ENCODE data around the gene SLC15A3. TPM values are rescaled to one million over a fixed set of nuclear protein-coding genes. Genes with fewer than 3 reads are reported as not detected.

SLC15A3 gene
- total RNA-seq, 1 donor from 2014 or later, result 66.3 TPM

GRCh38 chr11:60993615-60994014, 41.6 kb upstream of the SLC15A3 start:
- TF ChIP-seq, protein P1, sequence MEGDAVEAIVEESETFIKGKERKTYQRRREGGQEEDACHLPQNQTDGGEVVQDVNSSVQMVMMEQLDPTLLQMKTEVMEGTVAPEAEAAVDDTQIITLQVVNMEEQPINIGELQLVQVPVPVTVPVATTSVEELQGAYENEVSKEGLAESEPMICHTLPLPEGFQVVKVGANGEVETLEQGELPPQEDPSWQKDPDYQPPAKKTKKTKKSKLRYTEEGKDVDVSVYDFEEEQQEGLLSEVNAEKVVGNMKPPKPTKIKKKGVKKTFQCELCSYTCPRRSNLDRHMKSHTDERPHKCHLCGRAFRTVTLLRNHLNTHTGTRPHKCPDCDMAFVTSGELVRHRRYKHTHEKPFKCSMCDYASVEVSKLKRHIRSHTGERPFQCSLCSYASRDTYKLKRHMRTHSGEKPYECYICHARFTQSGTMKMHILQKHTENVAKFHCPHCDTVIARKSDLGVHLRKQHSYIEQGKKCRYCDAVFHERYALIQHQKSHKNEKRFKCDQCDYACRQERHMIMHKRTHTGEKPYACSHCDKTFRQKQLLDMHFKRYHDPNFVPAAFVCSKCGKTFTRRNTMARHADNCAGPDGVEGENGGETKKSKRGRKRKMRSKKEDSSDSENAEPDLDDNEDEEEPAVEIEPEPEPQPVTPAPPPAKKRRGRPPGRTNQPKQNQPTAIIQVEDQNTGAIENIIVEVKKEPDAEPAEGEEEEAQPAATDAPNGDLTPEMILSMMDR (IDR thresholded peaks at IDR 0.05; ENCODE audit: insufficient read depth, low read depth, low read length), result no peak
- TF ChIP-seq EZH2 (IDR thresholded peaks at IDR 0.05; ENCODE audit: insufficient read depth, low read length), result no peak
- peaks cover 6% of the 10 kb centered on the region for H3K4me1 Mint-ChIP-seq (ENCODE audit: low read depth, unreplicated experiment)
- peaks cover 23% of the 10 kb centered on the region for H3K27me3 Mint-ChIP-seq (ENCODE audit: low read depth, unreplicated experiment)
- Histone ChIP-seq H4K20me1 (ENCODE audit: insufficient read depth, low read length) (no peaks in the 10 kb centered on the region), H3K9me3 (ENCODE audit: insufficient read depth, low read depth, low read length) (no peaks in the 10 kb centered on the region), H3K4me3 (ENCODE audit: insufficient read depth, low read depth, low read length) (no peak overlapping the region), H3K27ac (ENCODE audit: low read depth, low read length) (no peak overlapping the region), H3K36me3 (ENCODE audit: insufficient read depth, low read length) (no peaks in the 10 kb centered on the region), H2AFZ (ENCODE audit: low read depth, low read length) (no peak overlapping the region), H3K9ac (ENCODE audit: low read length) (no peak overlapping the region), H3K79me2 (ENCODE audit: insufficient read depth, low read length) (no peaks in the 10 kb centered on the region), H3K4me1 (ENCODE audit: insufficient read depth, low read length) (peaks cover 3% of the 10 kb centered on the region), H3K27me3 (ENCODE audit: insufficient read depth, low read length) (peaks cover 19% of the 10 kb centered on the region), H3K4me2 (ENCODE audit: low read length) (no peak overlapping the region)
- H3K9me3 Mint-ChIP-seq (ENCODE audit: unreplicated experiment), result no peaks in the 10 kb centered on the region
- no peak for DNase-seq (ENCODE audit: low read depth)
- no peak for FAIRE-seq
- H3K4me3 Mint-ChIP-seq (ENCODE audit: unreplicated experiment), result no peak overlapping the region
- H3K36me3 Mint-ChIP-seq (ENCODE audit: low read depth, unreplicated experiment), result no peaks in the 10 kb centered on the region
- no peak overlapping the region for H3K27ac Mint-ChIP-seq (ENCODE audit: unreplicated experiment)

- no peaks in the 10 kb centered on the region for H3K36me3 ChIP-seq (ENCODE audit: insufficient read depth, low read length)
- TF ChIP-seq EZH2 (IDR thresholded peaks at IDR 0.05; ENCODE audit: insufficient read depth, low read length), result no peak
- TF ChIP-seq, protein P1 (IDR thresholded peaks at IDR 0.05; ENCODE audit: insufficient read depth, low read depth, low read length), result no peak
- H3K9ac ChIP-seq (ENCODE audit: low read length), result no peak overlapping the region
- H3K27ac Mint-ChIP-seq (ENCODE audit: unreplicated experiment), result no peak overlapping the region
- H3K9me3 Mint-ChIP-seq (ENCODE audit: unreplicated experiment), result no peaks in the 10 kb centered on the region
- no peak for DNase-seq (ENCODE audit: low read depth)
- H3K36me3 Mint-ChIP-seq (ENCODE audit: low read depth, unreplicated experiment), result no peaks in the 10 kb centered on the region
- peaks cover 22% of the 10 kb centered on the region for H3K27me3 Mint-ChIP-seq (ENCODE audit: low read depth, unreplicated experiment)
- H3K79me2 ChIP-seq (ENCODE audit: insufficient read depth, low read length), result no peaks in the 10 kb centered on the region
- peaks cover 6% of the 10 kb centered on the region for H3K4me1 Mint-ChIP-seq (ENCODE audit: low read depth, unreplicated experiment)
- no peak overlapping the region for H3K4me2 ChIP-seq (ENCODE audit: low read length)
- peaks cover 20% of the 10 kb centered on the region for H3K27me3 ChIP-seq (ENCODE audit: insufficient read depth, low read length)
- H3K9me3 ChIP-seq (ENCODE audit: insufficient read depth, low read depth, low read length), result no peaks in the 10 kb centered on the region
- H3K4me3 ChIP-seq (ENCODE audit: insufficient read depth, low read depth, low read length), result no peak overlapping the region
- no peak overlapping the region for H2AFZ ChIP-seq (ENCODE audit: low read depth, low read length)
- FAIRE-seq, result no peak
- H3K4me3 Mint-ChIP-seq (ENCODE audit: unreplicated experiment), result no peak overlapping the region
- no peaks in the 10 kb centered on the region for H4K20me1 ChIP-seq (ENCODE audit: insufficient read depth, low read length)
- H3K27ac ChIP-seq (ENCODE audit: low read depth, low read length), result no peak overlapping the region
- peaks cover 3% of the 10 kb centered on the region for H3K4me1 ChIP-seq (ENCODE audit: insufficient read depth, low read length)
Observed at GRCh38 chr11:60992842-60993409, 41.0 kb upstream of the SLC15A3 start.

DNA sequence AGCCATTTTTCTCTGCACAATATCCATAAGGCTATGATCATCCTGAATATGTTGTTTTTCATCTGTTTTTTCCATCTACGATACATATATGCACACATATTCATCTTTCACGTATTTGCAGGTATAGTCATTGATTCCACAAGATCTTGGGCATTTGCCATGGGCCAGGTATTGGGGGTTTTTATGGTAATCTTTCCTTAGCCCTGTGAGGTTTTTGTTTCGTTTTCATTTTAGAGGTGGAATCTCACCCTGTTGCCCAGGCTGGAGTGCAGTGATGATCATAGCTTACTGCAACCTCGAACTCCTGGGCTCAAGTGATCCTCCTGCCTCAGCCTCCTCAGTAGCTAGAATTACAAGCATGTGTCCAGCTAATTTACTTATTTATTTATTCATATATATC, 39.5 kb upstream of the SLC15A3 start:
- H3K27ac ChIP-seq (ENCODE audit: low read depth, low read length), result no peak overlapping the region
- no peak overlapping the region for H3K4me2 ChIP-seq (ENCODE audit: low read length)
- FAIRE-seq (no peak), DNase-seq (ENCODE audit: low read depth) (no peak)
- H3K36me3 ChIP-seq (ENCODE audit: insufficient read depth, low read length), result no peaks in the 10 kb centered on the region
- H3K27me3 ChIP-seq (ENCODE audit: insufficient read depth, low read length), result peaks cover 22% of the 10 kb centered on the region
- H3K9me3 ChIP-seq (ENCODE audit: insufficient read depth, low read depth, low read length), result no peaks in the 10 kb centered on the region
- Mint-ChIP-seq H3K9me3 (ENCODE audit: unreplicated experiment) (no peaks in the 10 kb centered on the region), H3K4me3 (ENCODE audit: unreplicated experiment) (no peak overlapping the region), H3K36me3 (ENCODE audit: low read depth, unreplicated experiment) (no peaks in the 10 kb centered on the region), H3K4me1 (ENCODE audit: low read depth, unreplicated experiment) (peaks cover 6% of the 10 kb centered on the region), H3K27ac (ENCODE audit: unreplicated experiment) (no peak overlapping the region), H3K27me3 (ENCODE audit: low read depth, unreplicated experiment) (peaks cover 29% of the 10 kb centered on the region)
- H3K9ac ChIP-seq (ENCODE audit: low read length), result no peak overlapping the region
- peaks cover 3% of the 10 kb centered on the region for H3K4me1 ChIP-seq (ENCODE audit: insufficient read depth, low read length)
- no peak for TF ChIP-seq EZH2 (IDR thresholded peaks at IDR 0.05; ENCODE audit: insufficient read depth, low read length)
- TF ChIP-seq, protein P1 (IDR thresholded peaks at IDR 0.05; ENCODE audit: insufficient read depth, low read depth, low read length), result no peak
- no peak overlapping the region for H3K4me3 ChIP-seq (ENCODE audit: insufficient read depth, low read depth, low read length)
- H2AFZ ChIP-seq (ENCODE audit: low read depth, low read length), result no peak overlapping the region
- no peaks in the 10 kb centered on the region for H4K20me1 ChIP-seq (ENCODE audit: insufficient read depth, low read length)
- no peaks in the 10 kb centered on the region for H3K79me2 ChIP-seq (ENCODE audit: insufficient read depth, low read length)

Measured in astrocyte (in vitro differentiated cells and primary cell).